Tibial nerve (tissue), 4 donors: ENCODE data around the gene MALAT1.

ENCODE experiments used
- CTCF ChIP-seq, 5 experiments: fragments of 200-600 bp in 3 of 5; fragments of 450-650 bp in 2 of 5; sonication (generic) in 3 of 5; IDR thresholded peaks; one replicate each; pipeline ENCODE4 v1.5.1; 2016 to 2019; ENCODE audit warnings: antibody characterized with exemption in 5 of 5, mild to moderate bottlenecking in 3 of 5, moderate library complexity in 2 of 5
- EP300 ChIP-seq, 2 donors: sonication (generic); formaldehyde crosslinking; IDR thresholded peaks; one replicate each; pipeline ENCODE4 v1.6.1; 2017; ENCODE audit warnings: antibody characterized with exemption in 2 of 2, mild to moderate bottlenecking in 1 of 2
- POLR2A ChIP-seq, 2 donors: fragments of 450-650 bp; IDR thresholded peaks; one replicate each; pipeline ENCODE4 v1.6.1; 2017; ENCODE audit warnings: antibody characterized with exemption in 2 of 2, mild to moderate bottlenecking in 2 of 2, moderate library complexity in 2 of 2

GRCh38 chr11:65486570-65487466 is 12.0 kb upstream of the MALAT1 start:
- TF ChIP-seq CTCF (IDR thresholded peaks at IDR 0.05) (no peak), POLR2A (IDR thresholded peaks at IDR 0.05) (no peak), EP300 (IDR thresholded peaks at IDR 0.05) (no peak)
